HuH-7 (cell line): Measurements from ENCODE around the gene NUDT5.
A peak's percentile ranks its signal among the peaks of the same experiment; 100 is the strongest.
"Not testable (repeated sequence)": the region's sequence is repeated elsewhere in the genome, so short reads cannot be mapped to it uniquely, and the experiment has no call there.

Experiments used
- DNase-seq: peaks from one replicate; pipeline ENCODE4 v3.0.0; 2011; ENCODE audit warnings: low spot score

Gene NUDT5

DNA sequence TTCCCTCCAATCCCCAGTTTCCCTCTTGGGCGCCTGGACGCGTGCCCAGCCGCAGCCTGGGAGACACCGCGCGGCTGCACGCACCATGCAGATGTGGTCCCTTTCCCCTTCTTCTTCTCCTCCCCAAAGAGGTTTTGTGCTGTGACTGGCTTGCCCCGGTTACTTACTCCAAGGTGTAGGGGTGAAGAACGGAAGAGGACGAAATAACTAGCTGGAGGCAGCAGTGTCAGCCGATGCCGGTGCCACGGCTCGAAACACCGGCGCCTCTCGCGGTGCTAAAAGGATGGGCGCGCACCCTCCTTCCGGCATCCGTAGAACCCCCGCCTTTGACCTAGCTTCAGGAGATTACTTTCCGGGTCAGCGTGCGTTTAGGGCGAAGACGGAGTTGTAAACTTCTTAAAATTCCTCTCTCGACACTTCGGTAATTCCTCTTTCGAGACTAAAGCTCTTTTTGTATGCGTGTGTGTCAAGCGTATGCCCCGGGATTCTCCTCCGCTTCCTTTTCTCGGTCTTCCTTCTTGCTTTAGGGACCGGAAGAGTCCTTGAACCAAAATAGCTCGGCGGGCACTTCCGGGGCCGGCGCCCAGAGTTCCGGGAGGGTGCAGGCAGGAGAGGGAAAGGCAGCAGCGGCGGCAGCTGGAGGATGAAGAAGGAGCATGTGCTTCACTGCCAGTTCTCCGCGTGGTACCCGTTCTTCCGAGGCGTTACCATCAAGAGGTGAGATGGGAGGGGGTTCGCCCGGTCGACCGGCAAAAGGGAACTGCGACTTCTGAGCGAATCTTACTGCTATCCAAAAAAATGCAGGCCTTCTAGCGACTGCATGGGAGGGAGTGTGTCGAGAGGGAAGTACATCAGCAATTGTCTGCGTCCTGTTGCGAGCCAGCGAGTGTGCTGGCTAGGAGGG is at the start of gene NUDT5, which contains the start of gene CDC123:
NUDT5 (minus strand) TSS at position 289 of the 904 bp plus-strand sequence. CDS start 9,600 bp downstream, outside the sequence.
CDC123 (plus strand) TSS at position 586 of the 904 bp plus-strand sequence; CDS start at position 644, 58 bp downstream.
- peak; percentile 85 for DNase-seq

GRCh38 chr10:12243864-12244620 is 48.4 kb upstream of the NUDT5 start:
- DNase-seq, result no peak

GRCh38 chr10:12241810-12242529 is 46.3 kb upstream of the NUDT5 start:
- no peak for DNase-seq

GRCh38 chr10:12238821-12239220 is 43.1 kb upstream of the NUDT5 start:
- DNase-seq, result no peak

DNA sequence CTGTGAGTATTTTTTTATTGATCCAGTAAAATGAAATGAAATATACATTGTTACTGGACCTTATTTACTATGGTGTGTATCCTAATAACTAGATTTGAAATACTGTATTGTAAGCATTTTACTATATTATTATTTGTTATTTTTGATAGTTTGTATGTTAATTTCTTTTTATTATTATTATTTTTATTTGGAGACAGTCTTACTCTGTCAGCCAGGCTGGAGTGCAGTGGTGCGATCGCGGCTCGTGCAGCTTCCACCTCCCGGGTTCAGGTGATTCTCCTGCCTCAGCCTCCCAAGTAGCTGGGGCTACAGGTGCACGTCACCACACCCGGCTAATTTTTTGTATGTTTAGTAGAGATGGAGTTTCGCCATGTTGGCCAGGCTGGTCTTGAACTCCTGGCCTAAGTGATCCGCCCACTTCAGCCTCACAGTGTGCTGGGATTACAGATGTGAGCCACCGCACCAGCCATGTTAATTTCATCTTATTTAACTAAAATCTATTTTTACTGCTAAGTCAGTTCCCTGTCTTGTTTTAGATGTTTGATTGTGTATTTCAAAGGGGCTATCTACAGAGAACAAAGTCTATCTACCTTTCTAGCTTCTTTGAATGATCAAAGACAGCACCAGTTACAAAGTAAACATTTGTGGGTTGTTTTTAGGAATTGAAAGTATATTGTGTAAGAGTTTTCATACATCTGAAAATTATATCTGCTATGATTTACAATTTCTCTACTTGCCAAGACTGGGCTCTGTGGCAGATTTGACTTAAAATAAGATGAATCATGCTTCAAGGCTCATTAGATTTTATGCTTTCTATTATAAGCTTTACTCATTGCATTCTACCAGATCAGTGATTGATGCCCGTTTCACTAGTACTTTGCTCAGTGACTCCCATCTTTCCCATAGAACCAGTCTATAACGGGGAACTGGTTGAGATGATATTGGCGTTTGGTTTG is 41.9 kb upstream of the NUDT5 start:
- DNase-seq, result no peak

DNA sequence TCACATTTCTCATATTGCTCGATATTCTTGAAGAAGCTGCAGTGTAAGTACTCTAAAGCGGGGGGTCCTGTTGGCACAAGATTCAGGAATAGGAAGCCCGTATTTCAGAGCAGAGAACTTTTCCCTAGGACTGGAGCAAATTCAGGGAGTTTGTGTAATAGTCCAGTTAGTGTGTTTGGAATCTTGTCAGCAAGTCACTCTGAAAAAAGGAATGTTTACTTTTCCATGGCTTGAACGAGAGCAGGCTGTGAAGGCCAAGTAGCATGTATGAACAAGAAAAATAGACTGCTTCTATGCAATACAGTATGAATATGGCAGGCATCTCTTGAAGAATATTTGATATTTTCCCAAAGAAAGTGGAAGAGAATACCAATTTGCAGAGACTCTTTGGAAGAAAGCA is 40.1 kb upstream of the NUDT5 start:
- no peak for DNase-seq

GRCh38 chr10:12235116-12235694 is 39.5 kb upstream of the NUDT5 start:
- DNase-seq, result no peak

DNA sequence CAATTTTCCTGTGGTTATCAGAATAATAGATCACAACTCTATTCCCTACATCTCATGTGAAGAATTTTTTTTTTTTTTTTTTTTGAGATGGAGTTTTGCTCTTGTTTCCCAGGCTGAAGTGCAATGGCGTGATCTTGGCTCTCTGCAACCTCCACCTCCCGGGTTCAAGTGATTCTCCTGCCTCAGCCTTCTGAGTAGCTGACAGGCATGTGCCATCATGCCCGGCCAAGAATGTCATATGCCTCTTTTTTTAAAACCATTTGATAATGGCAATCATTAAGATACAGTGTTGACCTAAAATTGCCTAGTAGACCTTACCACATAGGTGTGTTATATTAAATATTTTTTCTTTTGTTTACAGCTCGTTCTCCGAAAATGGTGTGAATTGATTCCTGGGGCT is 39.0 kb upstream of the NUDT5 start:
- not testable (repeated sequence) for DNase-seq

- DNase-seq, result no peak
These were observed 33.2 kb upstream of the NUDT5 start for GRCh38 chr10:12228851-12229250.

DNA sequence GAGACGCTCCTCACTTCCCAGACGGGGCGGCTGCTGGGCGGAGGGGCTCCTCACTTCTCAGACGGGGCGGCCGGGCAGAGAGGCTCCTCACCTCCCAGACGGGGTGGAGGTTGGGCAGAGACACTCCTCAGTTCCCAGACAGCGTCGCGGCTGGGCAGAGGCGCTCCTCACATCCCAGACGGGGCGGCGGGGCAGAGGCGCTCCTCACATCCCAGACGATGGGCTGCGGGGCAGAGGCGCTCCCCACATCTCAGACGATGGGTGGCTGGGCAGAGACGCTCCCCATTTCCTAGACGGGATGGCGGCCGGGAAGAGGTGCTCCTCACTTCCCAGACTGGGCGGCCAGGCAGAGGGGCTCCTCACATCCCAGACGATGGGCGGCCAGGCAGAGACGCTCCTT is 30.7 kb upstream of the NUDT5 start:
- not testable (repeated sequence) for DNase-seq

- DNase-seq, result no peak
These were observed 29.8 kb upstream of the NUDT5 start for GRCh38 chr10:12225444-12225843.

- no peak for DNase-seq
These were observed 25.9 kb upstream of the NUDT5 start for GRCh38 chr10:12221323-12222298.

DNA sequence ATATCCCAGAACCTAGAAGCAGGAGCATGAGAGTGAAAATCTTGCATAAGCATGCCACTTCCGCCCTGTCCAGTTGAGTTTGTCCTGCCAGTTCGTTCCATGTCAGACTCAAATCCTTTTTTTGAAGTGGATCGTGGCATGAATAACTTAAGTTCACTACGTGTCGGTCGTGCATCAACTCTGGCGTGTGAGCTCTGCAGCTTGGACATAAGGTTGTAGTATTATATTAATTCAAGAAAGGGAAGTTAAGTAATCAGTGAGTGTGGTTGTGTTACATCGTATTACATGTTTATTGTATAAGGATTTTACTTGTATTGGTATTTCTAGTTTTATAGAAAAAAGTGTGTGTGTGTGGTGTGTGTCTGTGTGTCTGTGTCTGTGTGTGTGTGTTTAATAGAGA is 23.3 kb upstream of the NUDT5 start:
- DNase-seq, result no peak

GRCh38 chr10:12214763-12215218 is 19.1 kb upstream of the NUDT5 start:
- DNase-seq, result no peak

- no peak for DNase-seq
These were observed 18.4 kb upstream of the NUDT5 start for GRCh38 chr10:12214093-12214492.

GRCh38 chr10:12213621-12214020 is 17.9 kb upstream of the NUDT5 start:
- DNase-seq, result no peak

DNA sequence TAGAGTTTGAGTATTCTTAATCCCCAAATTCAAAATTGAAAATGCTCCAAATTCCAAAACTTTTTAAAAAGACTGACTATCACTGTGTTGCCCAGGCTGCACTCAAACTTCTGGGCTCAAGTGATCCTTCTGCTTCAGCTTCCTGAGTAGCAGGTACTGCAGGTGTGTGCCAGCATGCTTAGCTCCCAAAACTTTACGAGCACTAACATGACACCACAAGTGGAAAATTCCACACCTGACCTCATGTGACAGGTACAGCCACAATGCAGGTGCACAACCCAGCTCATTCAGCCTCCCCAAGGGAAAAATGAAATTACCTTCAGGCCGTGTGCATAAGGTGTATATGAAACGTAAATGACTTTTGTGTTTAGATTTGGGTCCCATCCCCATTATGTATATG is 16.8 kb upstream of the NUDT5 start:
- no peak for DNase-seq

- DNase-seq, result no peak
These were observed 12.8 kb upstream of the NUDT5 start for GRCh38 chr10:12208460-12208859.

DNA sequence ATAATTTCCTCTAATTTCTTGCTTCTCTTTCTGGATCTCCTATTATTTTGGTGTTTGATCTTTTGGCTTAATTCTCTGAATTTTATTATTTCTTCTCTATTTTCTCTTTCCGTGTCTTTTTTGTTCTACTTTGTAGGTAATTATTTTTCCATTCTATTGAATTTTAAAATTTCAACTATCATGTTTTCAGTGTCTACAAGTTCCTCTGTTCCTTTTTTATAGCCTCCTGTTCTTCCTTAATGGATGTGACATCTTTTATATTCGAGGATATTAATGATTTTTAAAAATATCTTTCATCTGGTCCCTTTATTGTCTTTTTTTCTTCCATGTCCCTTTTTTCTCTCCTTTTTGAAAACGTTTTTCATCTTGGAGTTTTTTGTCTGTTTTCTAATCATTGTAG is 11.4 kb upstream of the NUDT5 start:
- no peak for DNase-seq
